Epithelial cell of proximal tubule (primary cell): Measurements from ENCODE around the gene IMMP2L. TPM values are rescaled to one million over a fixed set of nuclear protein-coding genes. Genes with fewer than 3 reads are reported as not detected.
"Not testable (repeated sequence)": the region's sequence is repeated elsewhere in the genome, so short reads cannot be mapped to it uniquely, and the experiment has no call there.

Source experiments
- DNase-seq: peaks from one replicate; pipeline ENCODE4 v3.0.0-alpha.2; 2011; ENCODE audit warnings: low read depth
- H3K4me3 ChIP-seq: 2 replicates; pipeline ENCODE4 v1.5.1; 2011; ENCODE audit warnings: low read depth, mild to moderate bottlenecking, low read length
- total RNA-seq: library from RNA; depleted of rRNA; stranded (reverse); fragments of >200 nt; gene quantifications from 2 replicates; pipeline ENCODE4 v1.2.3, GENCODE V29; 2015
- TF ChIP-seq, protein P1 (sequence below): conservative IDR thresholded peaks from 2 replicates; pipeline ENCODE4 v1.5.1; 2012; ENCODE audit warnings: low read depth, mild to moderate bottlenecking, low read length

The IMMP2L gene
- total RNA-seq, 1 donor from 2014 or later = 8.4 TPM

- DNase-seq = no peak
- TF ChIP-seq, protein P1, sequence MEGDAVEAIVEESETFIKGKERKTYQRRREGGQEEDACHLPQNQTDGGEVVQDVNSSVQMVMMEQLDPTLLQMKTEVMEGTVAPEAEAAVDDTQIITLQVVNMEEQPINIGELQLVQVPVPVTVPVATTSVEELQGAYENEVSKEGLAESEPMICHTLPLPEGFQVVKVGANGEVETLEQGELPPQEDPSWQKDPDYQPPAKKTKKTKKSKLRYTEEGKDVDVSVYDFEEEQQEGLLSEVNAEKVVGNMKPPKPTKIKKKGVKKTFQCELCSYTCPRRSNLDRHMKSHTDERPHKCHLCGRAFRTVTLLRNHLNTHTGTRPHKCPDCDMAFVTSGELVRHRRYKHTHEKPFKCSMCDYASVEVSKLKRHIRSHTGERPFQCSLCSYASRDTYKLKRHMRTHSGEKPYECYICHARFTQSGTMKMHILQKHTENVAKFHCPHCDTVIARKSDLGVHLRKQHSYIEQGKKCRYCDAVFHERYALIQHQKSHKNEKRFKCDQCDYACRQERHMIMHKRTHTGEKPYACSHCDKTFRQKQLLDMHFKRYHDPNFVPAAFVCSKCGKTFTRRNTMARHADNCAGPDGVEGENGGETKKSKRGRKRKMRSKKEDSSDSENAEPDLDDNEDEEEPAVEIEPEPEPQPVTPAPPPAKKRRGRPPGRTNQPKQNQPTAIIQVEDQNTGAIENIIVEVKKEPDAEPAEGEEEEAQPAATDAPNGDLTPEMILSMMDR = no peak
Measured at GRCh38 chr7:111076205-111076604, 486.1 kb downstream of the IMMP2L start.

DNA sequence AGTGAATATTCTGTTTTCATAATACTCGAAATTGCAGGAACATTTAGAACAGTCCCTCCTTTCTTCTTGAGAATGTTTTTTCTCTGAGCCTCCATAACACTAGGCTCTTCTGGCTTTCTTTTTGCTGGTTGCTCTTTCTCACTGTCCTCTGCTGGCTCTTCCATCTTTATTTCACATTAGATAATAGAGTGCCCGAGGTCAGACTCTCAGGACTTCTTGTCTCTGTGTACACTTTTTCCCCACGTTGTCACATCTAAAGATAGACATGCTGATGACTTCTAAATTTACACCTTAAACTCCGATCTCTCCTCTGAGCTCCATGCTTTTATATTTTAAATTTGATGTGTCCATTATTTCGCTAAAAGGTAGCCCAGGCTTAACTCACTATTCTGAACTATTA, 486.8 kb downstream of the IMMP2L start:
- H3K4me3 ChIP-seq = no peak overlapping the region
- TF ChIP-seq, protein P1 = no peak
- no peak for DNase-seq

More at GRCh38 chr7:111076205-111076604, 486.1 kb downstream of the IMMP2L start:
- H3K4me3 ChIP-seq = no peak overlapping the region

- TF ChIP-seq, protein P1 = no peak
- no peak for DNase-seq
- no peak overlapping the region for H3K4me3 ChIP-seq
Measured at GRCh38 chr7:111074748-111075146, 487.5 kb downstream of the IMMP2L start.

DNA sequence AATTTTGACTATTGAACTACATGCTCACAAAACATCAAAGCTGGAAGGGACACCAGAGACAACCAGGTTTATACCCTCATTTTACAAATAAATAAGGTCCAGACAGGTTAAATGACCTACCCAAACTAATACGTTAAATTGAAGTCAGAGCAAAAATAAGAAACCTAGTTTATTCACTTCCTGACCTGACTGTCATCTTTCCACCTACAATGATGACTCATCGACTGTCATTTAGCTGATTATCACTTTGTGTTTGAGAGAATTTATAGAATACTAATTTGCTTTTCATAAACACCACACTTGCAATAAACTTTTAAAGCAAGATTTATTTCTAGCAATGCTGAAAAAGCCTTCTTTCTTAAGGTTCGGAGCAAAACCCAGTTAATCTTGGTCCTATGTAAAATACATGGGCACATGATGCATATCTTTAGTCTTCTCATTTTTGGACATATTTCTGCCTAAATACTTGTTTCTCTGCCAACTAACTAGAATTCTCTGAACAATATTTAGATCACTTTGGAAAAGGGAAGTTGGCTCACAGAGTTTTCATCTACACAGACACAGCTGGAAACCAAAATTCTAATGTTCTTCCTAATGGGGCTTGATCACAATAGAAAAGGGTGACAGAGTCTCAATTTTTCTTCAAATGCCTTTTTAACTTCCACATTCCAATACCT, 488.1 kb downstream of the IMMP2L start:
- TF ChIP-seq, protein P1 = no peak
- no peak for DNase-seq
- no peak overlapping the region for H3K4me3 ChIP-seq

DNA sequence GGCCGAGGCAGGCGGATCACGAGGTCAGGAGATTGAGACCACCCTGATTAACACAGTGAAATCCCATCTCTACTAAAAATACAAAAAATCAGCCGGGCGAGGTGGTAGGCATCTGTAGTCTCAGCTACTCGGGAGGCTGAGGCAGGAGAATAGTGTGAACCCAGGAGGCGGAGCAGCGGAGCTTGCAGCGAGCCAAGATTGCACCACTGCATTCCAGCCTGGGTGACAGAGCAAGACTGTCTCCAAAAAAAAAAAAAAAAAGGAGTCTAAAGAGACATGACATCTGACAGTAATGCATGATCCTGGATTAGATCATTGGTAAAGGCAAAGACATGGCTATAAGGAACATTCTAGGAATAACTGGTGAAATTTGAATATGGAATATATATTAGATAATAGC, 489.6 kb downstream of the IMMP2L start:
- not testable (repeated sequence) for H3K4me3 ChIP-seq, DNase-seq

- H3K4me3 ChIP-seq = no peak overlapping the region
- TF ChIP-seq, protein P1 = no peak
- DNase-seq = no peak
Measured at GRCh38 chr7:111071556-111071955, 490.7 kb downstream of the IMMP2L start.

DNA sequence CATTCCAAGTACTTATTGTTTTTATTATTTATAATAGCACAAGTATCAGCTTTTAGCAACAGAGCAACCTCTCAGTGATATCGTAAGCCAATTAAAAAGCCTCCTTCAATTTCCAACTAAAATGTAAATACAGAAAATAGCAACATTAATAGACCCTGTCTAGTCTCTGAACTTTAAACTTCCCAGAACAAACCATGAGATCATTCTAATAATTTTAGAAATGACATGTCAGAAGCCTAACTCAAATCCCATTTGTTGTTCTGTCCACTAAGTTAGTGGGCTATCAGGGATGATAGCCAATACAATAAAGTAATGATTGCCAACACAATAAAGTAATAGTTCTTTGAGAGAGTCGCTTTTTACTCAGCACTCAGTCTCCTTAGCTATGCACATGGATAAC, 493.7 kb downstream of the IMMP2L start:
- DNase-seq = no peak
- TF ChIP-seq, protein P1 = no peak
- no peak overlapping the region for H3K4me3 ChIP-seq
